Gastrocnemius medialis (tissue), 4 donors: ENCODE measurements around the gene OPALIN. TPM values are rescaled to one million over a fixed set of nuclear protein-coding genes. Genes with fewer than 3 reads are reported as not detected.

ENCODE experiments used
- ATAC-seq, 2 donors: fragments of 150-250 bp; one replicate each; pipeline ENCODE4 v1.9.1; 2016
- DNase-seq, 2 donors: peaks; one replicate each; pipeline ENCODE4 v3.0.0-alpha.2; 2019
- H3K27ac ChIP-seq, 4 donors: fragments of 200-600 bp; sonication (generic); 1 replicate in 1 of 4; 2 replicates in 3 of 4; pipeline ENCODE4 v1.5.1; 2016 to 2018; ENCODE audit warnings: mild to moderate bottlenecking in 2 of 4, moderate library complexity in 1 of 4
- H3K27me3 ChIP-seq, 3 donors: fragments of 200-600 bp; sonication (generic) in 2 of 3; 1 replicate in 1 of 3; 2 replicates in 2 of 3; pipeline versions ENCODE4 v1.5.1 to v1.6.0; 2016 to 2019; ENCODE audit warnings: mild to moderate bottlenecking in 1 of 3, moderate library complexity in 1 of 3
- H3K36me3 ChIP-seq, 2 donors: fragments of 200-600 bp; sonication (generic) in 1 of 2; one replicate each; pipeline ENCODE4 v1.5.1; 2017 to 2018
- H3K4me1 ChIP-seq, 2 donors: fragments of 200-600 bp; sonication (generic) in 1 of 2; one replicate each; pipeline ENCODE4 v1.5.1; 2016 to 2017; ENCODE audit warnings: mild to moderate bottlenecking in 2 of 2
- H3K4me3 ChIP-seq, 4 donors: fragments of 200-600 bp; sonication (generic) in 3 of 4; 1 replicate in 1 of 4; 2 replicates in 3 of 4; pipeline ENCODE4 v1.5.1; 2016 to 2019; ENCODE audit warnings: mild to moderate bottlenecking in 2 of 4
- H3K9me3 ChIP-seq, 3 donors: fragments of 200-600 bp; sonication (generic) in 2 of 3; 1 replicate in 1 of 3; 2 replicates in 2 of 3; pipeline ENCODE4 v1.5.1; 2016 to 2019
- POLR2A ChIP-seq, 2 donors: fragments of 450-650 bp; IDR thresholded peaks; one replicate each; pipeline ENCODE4 v1.6.1; 2017; ENCODE audit warnings: antibody characterized with exemption in 2 of 2, mild to moderate bottlenecking in 2 of 2, moderate library complexity in 2 of 2
- in situ Hi-C, 4 donors: fragments of 200-750 bp; cut with MboI; loops; one replicate each; pipeline versions ENCODE4 v1.15.0 to v1.8.0; 2017; ENCODE audit warnings: low sequenced_read_pairs in 4 of 4
- intact Hi-C: fragments of 100-400 bp; cut with DNase I; formaldehyde crosslinking; loops from one replicate; pipeline ENCODE4 v1.15.1; 2023; ENCODE audit warnings: low total_unique reads
- total RNA-seq, 4 donors: library from RNA; depleted of rRNA; stranded (reverse); fragments of >200 nt; gene quantifications; one replicate each; pipeline versions ENCODE4 v1.1.0 to v1.2.3, GENCODE V29; 2016
- TF ChIP-seq, protein P1 (sequence below), 5 experiments: fragments of 450-650 bp in 3 of 5; fragments of 200-600 bp in 2 of 5; sonication (generic) in 2 of 5; IDR thresholded peaks in 4 of 5; conservative IDR thresholded peaks in 1 of 5; 1 replicate in 4 of 5; 2 replicates in 1 of 5; pipeline ENCODE4 v1.5.1; 2016 to 2019; ENCODE audit warnings: antibody characterized with exemption in 5 of 5, mild to moderate bottlenecking in 3 of 5, moderate library complexity in 3 of 5

The OPALIN gene
- total RNA-seq, 4 donors from 2014 or later: not detected

- Histone ChIP-seq H3K27me3 (peaks cover 0 to 9% (median 0%) of the 10 kb centered on the region in 3 donors), H3K4me3 (no peak overlapping the region), H3K27ac (no peak overlapping the region), H3K4me1 (no peaks in the 10 kb centered on the region), H3K9me3 (no peaks in the 10 kb centered on the region), H3K36me3 (no peaks in the 10 kb centered on the region)
- DNase-seq (no peak), ATAC-seq (no peak)
- in situ Hi-C loops (no loop called here), intact Hi-C loops (no loop called here)
- TF ChIP-seq, protein P1, sequence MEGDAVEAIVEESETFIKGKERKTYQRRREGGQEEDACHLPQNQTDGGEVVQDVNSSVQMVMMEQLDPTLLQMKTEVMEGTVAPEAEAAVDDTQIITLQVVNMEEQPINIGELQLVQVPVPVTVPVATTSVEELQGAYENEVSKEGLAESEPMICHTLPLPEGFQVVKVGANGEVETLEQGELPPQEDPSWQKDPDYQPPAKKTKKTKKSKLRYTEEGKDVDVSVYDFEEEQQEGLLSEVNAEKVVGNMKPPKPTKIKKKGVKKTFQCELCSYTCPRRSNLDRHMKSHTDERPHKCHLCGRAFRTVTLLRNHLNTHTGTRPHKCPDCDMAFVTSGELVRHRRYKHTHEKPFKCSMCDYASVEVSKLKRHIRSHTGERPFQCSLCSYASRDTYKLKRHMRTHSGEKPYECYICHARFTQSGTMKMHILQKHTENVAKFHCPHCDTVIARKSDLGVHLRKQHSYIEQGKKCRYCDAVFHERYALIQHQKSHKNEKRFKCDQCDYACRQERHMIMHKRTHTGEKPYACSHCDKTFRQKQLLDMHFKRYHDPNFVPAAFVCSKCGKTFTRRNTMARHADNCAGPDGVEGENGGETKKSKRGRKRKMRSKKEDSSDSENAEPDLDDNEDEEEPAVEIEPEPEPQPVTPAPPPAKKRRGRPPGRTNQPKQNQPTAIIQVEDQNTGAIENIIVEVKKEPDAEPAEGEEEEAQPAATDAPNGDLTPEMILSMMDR (IDR thresholded peaks at IDR 0.05 in 4 of 5, conservative IDR thresholded peaks at IDR 0.05 in 1 of 5): no peak
- no peak for TF ChIP-seq POLR2A (IDR thresholded peaks at IDR 0.05)
Measured at GRCh38 chr10:96352582-96352981, 6.2 kb downstream of the OPALIN start.

DNA sequence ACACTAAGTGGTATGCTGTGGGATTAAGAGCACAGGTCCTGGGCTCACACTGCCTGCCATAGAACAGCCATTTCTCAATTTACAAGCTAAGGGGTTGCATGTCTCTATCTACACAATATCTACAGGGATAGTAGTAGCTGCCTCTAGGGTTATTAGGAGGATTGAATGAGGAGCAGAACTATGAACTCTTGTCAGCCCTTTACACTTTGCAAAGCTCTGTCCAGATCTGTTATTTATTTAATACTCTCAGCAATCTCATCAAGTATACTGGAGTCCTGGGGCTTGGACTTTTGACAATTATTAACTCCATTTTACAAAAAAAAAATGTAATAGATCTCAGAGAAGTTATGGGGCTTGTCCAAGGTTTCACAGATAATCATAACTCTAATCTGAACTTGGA is 6.8 kb downstream of the OPALIN start:
- DNase-seq (no peak), ATAC-seq (no peak)
- H3K4me1 ChIP-seq: no peaks in the 10 kb centered on the region
- H3K27me3 ChIP-seq: peaks cover 0 to 15% (median 0%) of the 10 kb centered on the region in 3 donors
- in situ Hi-C loops (no loop called here), intact Hi-C loops (no loop called here)
- H3K9me3 ChIP-seq: no peaks in the 10 kb centered on the region
- no peak for TF ChIP-seq POLR2A (IDR thresholded peaks at IDR 0.05)
- TF ChIP-seq, protein P1 (IDR thresholded peaks at IDR 0.05 in 4 of 5, conservative IDR thresholded peaks at IDR 0.05 in 1 of 5): no peak
- H3K27ac ChIP-seq: no peak overlapping the region
- no peak overlapping the region for H3K4me3 ChIP-seq
- H3K36me3 ChIP-seq: no peaks in the 10 kb centered on the region

GRCh38 chr10:96346295-96346694 is 12.5 kb downstream of the OPALIN start:
- H3K4me1 ChIP-seq: no peaks in the 10 kb centered on the region
- no peak for TF ChIP-seq POLR2A (IDR thresholded peaks at IDR 0.05)
- TF ChIP-seq, protein P1 (IDR thresholded peaks at IDR 0.05 in 4 of 5, conservative IDR thresholded peaks at IDR 0.05 in 1 of 5): no peak
- H3K27me3 ChIP-seq: peaks cover 0 to 6% (median 0%) of the 10 kb centered on the region in 3 donors
- in situ Hi-C loops: no loop called here
- no peaks in the 10 kb centered on the region for H3K36me3 ChIP-seq
- ATAC-seq (no peak), DNase-seq (no peak)
- no peak overlapping the region for H3K27ac ChIP-seq
- H3K4me3 ChIP-seq: no peak overlapping the region
- intact Hi-C loops: no loop called here
- H3K9me3 ChIP-seq: no peaks in the 10 kb centered on the region

- TF ChIP-seq, protein P1 (IDR thresholded peaks at IDR 0.05 in 4 of 5, conservative IDR thresholded peaks at IDR 0.05 in 1 of 5): no peak
- TF ChIP-seq POLR2A (IDR thresholded peaks at IDR 0.05): no peak
- in situ Hi-C loops: no loop called here
- DNase-seq: no peak
Measured at GRCh38 chr10:96345222-96345621, 13.6 kb downstream of the OPALIN start.

GRCh38 chr10:96344178-96344577 is 14.6 kb downstream of the OPALIN start:
- intact Hi-C loops: no loop called here
- no peak overlapping the region for H3K27ac ChIP-seq
- H3K4me1 ChIP-seq: no peaks in the 10 kb centered on the region
- TF ChIP-seq, protein P1 (IDR thresholded peaks at IDR 0.05 in 4 of 5, conservative IDR thresholded peaks at IDR 0.05 in 1 of 5): no peak
- H3K27me3 ChIP-seq: peaks cover 0 to 6% (median 0%) of the 10 kb centered on the region in 3 donors
- no peaks in the 10 kb centered on the region for H3K9me3 ChIP-seq
- in situ Hi-C loops: no loop called here
- no peak overlapping the region for H3K4me3 ChIP-seq
- ATAC-seq (no peak), DNase-seq (no peak)
- no peaks in the 10 kb centered on the region for H3K36me3 ChIP-seq

More at GRCh38 chr10:96345222-96345621, 13.6 kb downstream of the OPALIN start:
- Histone ChIP-seq H3K27me3 (peaks cover 0 to 6% (median 0%) of the 10 kb centered on the region in 3 donors), H3K9me3 (no peaks in the 10 kb centered on the region), H3K4me1 (no peaks in the 10 kb centered on the region), H3K4me3 (no peak overlapping the region), H3K27ac (no peak overlapping the region), H3K36me3 (no peaks in the 10 kb centered on the region)
- intact Hi-C loops: no loop called here
- ATAC-seq: no peak
